ENCODE data around the gene TMEM35B.

GRCh38 chr1:35014486-35014885 is 29.3 kb upstream of the TMEM35B start:
- TF ChIP-seq EZH2 (IDR thresholded peaks at IDR 0.05; ENCODE audit: low read length, missing control alignments): no peak
- TF ChIP-seq, protein P1, sequence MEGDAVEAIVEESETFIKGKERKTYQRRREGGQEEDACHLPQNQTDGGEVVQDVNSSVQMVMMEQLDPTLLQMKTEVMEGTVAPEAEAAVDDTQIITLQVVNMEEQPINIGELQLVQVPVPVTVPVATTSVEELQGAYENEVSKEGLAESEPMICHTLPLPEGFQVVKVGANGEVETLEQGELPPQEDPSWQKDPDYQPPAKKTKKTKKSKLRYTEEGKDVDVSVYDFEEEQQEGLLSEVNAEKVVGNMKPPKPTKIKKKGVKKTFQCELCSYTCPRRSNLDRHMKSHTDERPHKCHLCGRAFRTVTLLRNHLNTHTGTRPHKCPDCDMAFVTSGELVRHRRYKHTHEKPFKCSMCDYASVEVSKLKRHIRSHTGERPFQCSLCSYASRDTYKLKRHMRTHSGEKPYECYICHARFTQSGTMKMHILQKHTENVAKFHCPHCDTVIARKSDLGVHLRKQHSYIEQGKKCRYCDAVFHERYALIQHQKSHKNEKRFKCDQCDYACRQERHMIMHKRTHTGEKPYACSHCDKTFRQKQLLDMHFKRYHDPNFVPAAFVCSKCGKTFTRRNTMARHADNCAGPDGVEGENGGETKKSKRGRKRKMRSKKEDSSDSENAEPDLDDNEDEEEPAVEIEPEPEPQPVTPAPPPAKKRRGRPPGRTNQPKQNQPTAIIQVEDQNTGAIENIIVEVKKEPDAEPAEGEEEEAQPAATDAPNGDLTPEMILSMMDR (conservative IDR thresholded peaks at IDR 0.05 in 1 of 2, IDR thresholded peaks at IDR 0.05 in 1 of 2; ENCODE audit: low read depth in 1 of 2, low read length in 2 of 2): no peak
